HCT116 (cell line): ENCODE data around the gene MAP7.

ENCODE experiments used
- POLR2A ChIP-seq: IDR thresholded peaks from 2 replicates; pipeline ENCODE4 v1.7.0; 2011; ENCODE audit warnings: borderline replicate concordance; ENCODE audit not compliant: insufficient read depth, insufficient read length; ENCODE audit errors: extremely low read depth
- TF ChIP-seq, protein P1 (sequence below): IDR thresholded peaks from 2 replicates; pipeline ENCODE4 v1.6.1; 2012

DNA sequence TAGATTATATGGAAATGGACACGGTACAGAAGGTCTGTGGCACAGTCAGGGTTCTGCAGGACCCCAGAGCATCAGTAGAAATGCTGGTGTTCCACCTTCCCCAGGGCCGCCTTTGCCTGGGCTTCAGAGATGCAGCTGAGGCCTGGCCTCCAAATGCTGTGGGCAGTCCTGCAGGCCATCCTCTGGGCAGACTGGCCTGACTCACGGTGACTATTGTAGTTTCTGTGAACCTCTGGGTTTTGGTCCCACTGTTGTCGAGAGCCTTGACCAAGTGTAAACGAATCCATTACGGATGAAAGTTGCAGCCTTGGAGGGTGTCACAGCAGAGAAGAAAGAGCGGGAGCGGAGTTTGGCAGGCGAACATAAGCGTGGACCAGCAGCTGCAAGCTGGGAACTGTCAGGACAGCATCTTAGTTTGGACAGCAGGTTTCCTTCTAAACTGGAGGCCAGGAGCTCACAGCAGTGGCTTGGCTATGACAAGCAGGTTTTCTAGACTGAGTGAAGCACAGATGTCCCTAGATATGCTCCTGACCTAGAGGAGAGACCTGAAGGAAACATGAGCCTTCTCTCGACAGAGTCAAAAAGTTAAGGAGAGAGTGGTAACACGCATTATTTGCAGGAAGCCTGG, 214.4 kb downstream of the MAP7 start:
- TF ChIP-seq POLR2A = no peak
- TF ChIP-seq, protein P1, sequence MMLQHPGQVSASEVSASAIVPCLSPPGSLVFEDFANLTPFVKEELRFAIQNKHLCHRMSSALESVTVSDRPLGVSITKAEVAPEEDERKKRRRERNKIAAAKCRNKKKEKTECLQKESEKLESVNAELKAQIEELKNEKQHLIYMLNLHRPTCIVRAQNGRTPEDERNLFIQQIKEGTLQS = no peak
